ENCODE results near the gene ZNF256. TPM values are rescaled to one million over a fixed set of nuclear protein-coding genes. Genes with fewer than 3 reads are reported as not detected.
A peak's percentile ranks its signal among the peaks of the same experiment; 100 is the strongest.

ZNF256 gene
- 10 to 100 TPM in 2 of 4 donors, 1 to 10 TPM in 2; 7.4 to 10.9 (median 9.4) TPM for polyA plus RNA-seq (ENCODE audit: insufficient read length in 4 of 4)

DNA sequence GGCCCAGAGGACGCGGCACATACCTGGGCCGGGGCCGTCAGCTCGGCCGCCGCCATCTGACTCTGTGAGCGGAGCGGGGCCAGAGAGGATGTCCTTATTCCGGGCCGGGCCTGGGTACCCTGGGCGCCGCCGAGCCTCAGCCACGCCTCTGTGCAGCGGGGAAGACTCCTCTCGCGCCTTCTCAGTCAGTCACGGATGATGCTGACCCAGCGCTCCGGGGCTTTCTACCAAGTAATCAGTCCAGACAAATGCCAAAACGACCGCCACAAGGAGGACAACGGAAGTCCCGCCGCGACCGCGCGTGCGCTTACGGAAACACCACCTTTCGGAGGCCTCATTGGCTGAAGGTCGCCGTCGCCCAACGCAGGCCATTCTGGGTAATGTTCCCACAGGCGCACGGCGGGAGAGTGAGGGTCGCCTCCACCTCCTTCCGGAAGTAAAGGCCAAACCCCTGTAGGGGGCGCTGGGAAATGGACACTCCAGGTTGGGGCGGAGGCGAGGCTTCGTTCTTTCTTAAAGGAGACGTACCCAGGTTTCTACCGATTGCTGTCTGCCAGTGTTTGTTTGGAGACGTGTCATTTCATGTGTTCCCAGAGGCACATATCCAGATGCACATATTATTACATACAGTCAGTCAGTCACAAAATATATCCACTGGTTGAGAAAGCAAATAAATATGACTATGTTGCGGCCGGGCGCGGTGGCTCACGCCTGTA, at the start of gene ZNF256:
ZNF256 (minus strand) TSS at position 288 of the 716 bp plus-strand sequence; CDS start at position 56, 232 bp downstream.
- peak; percentile 73 to 96 (median 89) for DNase-seq (ENCODE audit: low read depth in 4 of 4, low spot score in 2 of 4)

- no peak for DNase-seq (ENCODE audit: low read depth in 4 of 4, low spot score in 2 of 4)
Measured at GRCh38 chr19:57992841-57993240, 45.3 kb upstream of the ZNF256 start.

- DNase-seq (ENCODE audit: low read depth in 4 of 4, low spot score in 2 of 4): no peak
Measured at GRCh38 chr19:57978586-57979289, 31.2 kb upstream of the ZNF256 start.

DNA sequence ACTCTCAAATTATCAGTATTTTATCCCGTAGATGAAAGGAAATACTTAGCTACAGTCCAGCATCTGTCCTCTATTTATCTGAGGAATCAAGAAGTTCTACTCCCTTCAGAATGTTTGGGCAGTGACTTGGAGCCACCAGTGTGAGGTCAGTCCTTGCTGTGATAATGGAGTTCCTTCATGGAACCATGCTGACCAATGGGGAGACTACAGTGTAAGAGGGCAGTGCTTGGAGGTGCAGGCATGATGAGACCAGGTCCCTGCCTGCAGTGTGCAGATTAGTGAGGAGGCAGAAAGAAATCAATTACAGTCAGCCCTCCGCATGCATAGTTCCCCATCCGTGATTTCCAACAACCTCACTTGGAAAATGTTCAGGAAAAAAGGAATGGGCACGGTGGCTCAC, 26.9 kb upstream of the ZNF256 start, which contains the start of gene C19orf18:
C19orf18 (minus strand) TSS at position 101 of the 400 bp plus-strand sequence. CDS start 102 bp downstream, outside the sequence.
- DNase-seq (ENCODE audit: low read depth in 4 of 4, low spot score in 2 of 4): no peak

GRCh38 chr19:57964761-57965160, 17.3 kb upstream of the ZNF256 start:
- no peak for DNase-seq (ENCODE audit: low read depth in 4 of 4, low spot score in 2 of 4)

DNA sequence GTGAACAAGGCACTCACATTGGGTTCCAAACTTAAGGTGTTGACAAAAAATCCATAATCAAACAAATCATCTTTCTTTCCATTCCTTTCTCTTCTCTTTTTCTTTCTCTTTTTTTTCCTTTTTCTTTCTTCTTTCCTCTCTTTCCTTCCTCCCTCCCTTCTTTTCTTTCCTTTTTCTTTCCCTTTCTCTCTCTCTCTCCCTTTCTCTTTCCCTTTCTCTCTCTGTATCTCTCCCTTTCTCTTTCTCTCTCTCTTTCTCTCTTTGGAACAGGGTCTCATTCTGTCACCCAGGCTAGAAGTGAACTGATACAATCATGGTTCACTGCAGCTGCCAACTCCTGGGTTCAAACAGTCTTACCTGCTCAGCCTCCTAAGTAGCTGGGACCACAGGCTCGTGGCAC, 14.3 kb upstream of the ZNF256 start:
- no peak for DNase-seq (ENCODE audit: low read depth in 4 of 4, low spot score in 2 of 4)

DNA sequence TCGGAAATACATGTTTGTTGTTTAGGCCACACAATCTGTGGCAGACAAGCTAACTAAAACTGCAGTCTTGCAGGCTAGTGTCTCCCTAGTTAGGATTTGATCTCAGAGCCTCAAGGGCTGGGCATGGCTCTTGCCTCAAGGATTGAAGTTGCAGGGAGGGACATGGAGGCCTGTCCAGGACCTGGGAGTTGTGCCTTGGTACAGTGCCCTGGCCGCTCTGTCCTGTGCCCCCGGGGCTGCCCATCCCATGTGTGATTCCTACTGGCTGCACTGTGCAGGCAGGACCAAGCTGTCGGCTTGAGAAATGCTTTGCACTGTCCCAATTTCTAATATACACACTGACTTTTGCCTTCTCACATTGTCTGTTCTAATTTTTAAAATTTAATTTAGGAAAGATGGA, 7.5 kb upstream of the ZNF256 start:
- DNase-seq (ENCODE audit: low read depth in 4 of 4, low spot score in 2 of 4): no peak

DNA sequence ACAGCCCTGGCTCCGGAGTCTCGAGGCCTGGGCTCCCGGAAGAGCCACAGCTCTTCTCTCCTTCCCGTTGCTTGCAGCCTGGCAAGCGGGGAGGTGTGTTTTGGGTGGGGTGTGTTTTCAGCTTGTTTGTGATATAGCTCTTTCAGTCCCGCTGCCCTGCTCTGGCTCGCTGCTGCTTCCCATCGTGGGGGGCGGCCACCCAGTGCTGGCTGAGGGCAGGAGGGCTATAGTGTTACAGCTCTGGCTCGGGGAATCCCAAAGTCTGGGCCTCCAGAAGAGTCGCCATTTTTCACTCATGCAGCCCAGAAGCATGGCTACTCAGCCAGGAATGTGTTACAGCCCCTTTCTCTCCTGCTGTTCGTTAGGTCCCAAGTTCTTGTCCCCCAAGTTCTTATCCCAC, 2.2 kb upstream of the ZNF256 start:
- DNase-seq (ENCODE audit: low read depth in 4 of 4, low spot score in 2 of 4): no peak

DNA sequence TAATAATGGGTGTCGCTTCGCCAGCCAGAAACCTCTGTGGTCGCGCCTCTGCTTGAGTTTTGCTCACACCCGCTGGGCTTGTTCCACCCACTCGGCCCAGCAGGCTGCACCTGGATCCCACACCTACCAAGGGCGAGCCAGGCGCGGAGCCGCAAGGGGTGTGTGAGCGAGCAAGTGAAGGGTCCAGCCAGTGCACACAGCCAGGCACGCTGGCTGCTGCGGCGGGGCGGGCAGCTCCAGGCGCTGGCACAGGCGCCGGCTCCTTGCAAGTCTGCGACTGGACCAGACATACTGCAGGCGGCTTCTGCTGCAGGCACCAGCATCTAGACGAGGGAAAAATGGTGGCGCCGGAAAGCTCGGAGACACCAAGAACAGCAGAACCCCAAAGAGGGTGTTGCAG, 1.8 kb upstream of the ZNF256 start:
- DNase-seq (ENCODE audit: low read depth in 4 of 4, low spot score in 2 of 4): no peak

DNA sequence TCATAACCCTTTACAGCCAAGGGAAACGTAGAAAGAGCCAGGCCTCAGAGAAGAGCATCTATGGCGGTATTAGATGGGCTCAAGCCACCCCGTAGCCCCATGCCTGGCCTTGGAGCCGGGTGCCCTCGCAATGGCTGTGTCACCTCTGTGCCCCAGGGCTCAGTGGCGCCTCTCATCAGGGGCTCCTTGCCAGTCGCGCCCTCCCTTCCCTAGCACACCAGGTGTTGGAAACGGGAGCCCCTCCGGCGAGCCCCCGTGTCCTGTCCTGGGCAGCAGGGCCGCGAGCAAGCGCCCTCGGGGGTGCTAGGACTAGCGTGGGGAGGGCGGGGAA, 453 bp downstream of the ZNF256 start:
- no peak for DNase-seq (ENCODE audit: low read depth in 4 of 4, low spot score in 2 of 4)

- no peak for DNase-seq (ENCODE audit: low read depth in 4 of 4, low spot score in 2 of 4)
Measured at GRCh38 chr19:57946316-57946715, 1.2 kb downstream of the ZNF256 start.

DNA sequence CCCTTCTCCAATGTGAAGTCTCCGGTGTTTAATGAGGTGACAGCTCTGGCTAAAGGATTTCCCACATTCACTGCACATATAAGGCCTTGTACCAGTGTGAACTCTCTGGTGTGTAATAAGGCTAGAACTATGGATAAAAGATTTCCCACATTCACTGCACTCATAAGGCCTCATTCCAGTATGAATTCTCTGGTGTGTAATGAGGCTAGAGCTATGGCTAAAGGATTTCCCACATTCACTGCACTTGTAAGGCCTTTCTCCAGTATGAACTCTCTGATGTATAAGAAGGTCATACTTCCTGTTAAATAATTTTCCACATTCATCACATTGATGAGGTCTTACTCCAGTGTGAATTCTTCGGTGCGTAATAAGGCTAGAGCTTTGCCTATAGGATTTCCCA, 5.9 kb downstream of the ZNF256 start:
- no peak for DNase-seq (ENCODE audit: low read depth in 4 of 4, low spot score in 2 of 4)

DNA sequence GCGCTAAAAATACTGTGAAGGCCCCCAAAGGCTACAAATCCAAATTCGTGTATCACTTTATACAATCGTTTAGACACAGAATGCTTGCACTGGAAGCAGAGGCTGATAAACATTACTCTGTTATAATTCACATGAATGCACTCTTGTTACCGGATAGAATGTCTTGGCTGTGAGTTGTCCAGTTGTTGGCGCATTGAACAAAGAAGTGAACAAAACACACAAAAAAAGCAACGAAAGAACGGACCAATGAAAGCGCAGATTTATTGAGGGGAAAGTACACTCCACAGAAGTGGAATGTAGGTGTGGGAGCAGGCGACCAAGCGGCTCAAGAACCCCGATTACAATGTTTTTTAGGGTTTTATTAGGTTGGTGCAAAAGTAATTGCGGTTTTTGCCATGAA, 11.8 kb downstream of the ZNF256 start:
- no peak for DNase-seq (ENCODE audit: low read depth in 4 of 4, low spot score in 2 of 4)

- peak in 3 of 4 donors; percentile 48 to 82 (median 66) for DNase-seq (ENCODE audit: low read depth in 4 of 4, low spot score in 2 of 4)
Measured at GRCh38 chr19:57934820-57935665, 12.5 kb downstream of the ZNF256 start, which contains the start of gene ZNF418. ZNF418 (minus strand) TSS chr19:57935402; CDS start chr19:57933822, 1,580 bp downstream.

DNA sequence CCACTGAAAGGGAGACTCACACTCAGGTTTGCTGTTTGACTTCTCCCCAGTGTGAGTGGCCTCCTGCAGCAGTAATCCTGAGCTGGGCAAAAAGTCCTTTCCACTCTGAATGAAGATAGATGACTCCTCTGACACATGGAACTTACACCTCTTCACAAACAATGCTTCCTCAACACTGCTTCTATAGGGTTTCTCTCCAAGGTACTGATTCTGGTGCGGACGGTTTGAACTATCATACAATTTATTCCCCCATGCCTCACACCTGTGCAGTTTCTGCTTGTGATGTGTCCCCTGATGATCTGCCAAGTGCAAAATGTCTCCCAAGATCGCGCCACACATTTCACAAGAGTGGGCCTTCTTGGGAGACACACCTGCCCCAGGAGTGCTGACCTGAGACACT, 19.9 kb downstream of the ZNF256 start:
- no peak for DNase-seq (ENCODE audit: low read depth in 4 of 4, low spot score in 2 of 4)

DNA sequence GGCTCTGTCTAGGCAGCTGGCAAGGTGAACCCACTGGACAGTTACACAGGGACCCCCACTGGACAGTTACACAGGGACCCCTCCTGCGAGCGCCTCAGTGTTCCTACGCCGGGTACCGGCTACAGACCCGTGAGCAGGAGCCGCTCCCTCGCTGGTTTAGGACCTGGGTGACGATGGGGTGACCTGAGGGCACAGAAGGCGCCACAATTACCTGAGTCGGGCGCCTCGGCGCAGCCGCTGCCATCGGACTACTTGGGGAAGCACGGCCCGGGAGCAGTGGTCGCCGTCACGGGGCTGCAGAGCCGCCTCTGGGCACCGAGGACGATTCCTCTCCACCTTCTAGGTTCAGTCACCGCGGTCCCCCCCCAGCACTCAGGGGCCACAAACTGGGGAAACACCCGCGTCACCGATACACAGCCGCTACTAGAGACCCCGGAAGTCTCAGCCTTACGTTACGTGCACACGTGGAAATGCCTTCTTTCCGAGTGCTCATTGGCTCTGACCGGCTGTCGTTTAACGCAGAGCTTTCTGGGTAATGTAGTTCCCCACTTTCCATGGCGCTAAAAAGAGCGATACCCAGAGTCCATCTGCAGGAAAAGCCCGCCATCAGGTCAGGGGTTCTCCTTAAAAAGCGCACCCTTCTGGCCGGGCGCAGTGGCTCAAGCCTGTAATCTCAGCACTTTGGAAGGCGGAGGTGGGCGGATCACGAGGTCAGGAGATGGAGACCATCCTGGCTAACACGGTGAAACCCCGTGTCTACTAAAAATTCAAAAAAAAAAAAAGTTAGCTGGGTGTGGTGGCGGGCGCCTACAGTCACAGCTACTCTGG, 31.1 kb downstream of the ZNF256 start, which contains the start of gene ZNF417:
ZNF417 (minus strand) TSS at position 425 of the 828 bp plus-strand sequence; CDS start at position 244, 181 bp downstream.
- DNase-seq (ENCODE audit: low read depth in 4 of 4, low spot score in 2 of 4): peak; percentile 78 to 95 (median 87)

GRCh38 chr19:57914531-57914930, 33.0 kb downstream of the ZNF256 start:
- no peak for DNase-seq (ENCODE audit: low read depth in 4 of 4, low spot score in 2 of 4)

- DNase-seq (ENCODE audit: low read depth in 4 of 4, low spot score in 2 of 4): no peak
Measured at GRCh38 chr19:57907394-57907793, 40.1 kb downstream of the ZNF256 start.

- DNase-seq (ENCODE audit: low read depth in 4 of 4, low spot score in 2 of 4): no peak
Measured at GRCh38 chr19:57905258-57905657, 42.2 kb downstream of the ZNF256 start.

DNA sequence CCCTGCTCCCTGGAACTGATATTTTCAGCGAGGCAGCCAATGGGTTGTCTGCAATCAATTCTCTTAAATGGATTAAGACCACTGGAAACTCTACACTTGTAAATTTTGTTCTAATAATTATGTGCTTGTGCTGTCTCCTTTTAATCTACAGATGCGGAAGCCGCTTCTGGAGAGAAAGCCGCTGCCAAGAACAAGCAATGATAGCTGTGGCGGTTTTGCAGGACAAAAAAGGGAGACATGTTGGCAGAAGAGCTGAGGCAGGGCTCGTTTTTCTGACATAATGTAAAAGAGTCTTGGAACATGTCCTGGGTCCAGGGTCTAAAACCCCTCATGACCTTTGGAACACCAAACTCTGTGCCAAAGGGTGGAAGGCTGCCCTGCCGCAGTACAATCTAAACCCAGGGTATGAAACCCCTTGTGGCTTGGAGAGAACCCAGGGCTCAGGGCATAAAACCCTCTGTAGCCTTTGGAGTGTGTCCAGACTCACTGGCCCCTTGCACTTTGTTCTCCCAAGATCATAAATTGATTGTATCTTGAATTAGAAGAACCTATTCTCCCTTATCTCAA, 43.8 kb downstream of the ZNF256 start:
- no peak for DNase-seq (ENCODE audit: low read depth in 4 of 4, low spot score in 2 of 4)

Data from left renal cortex interstitium (tissue), 4 donors.